Activated naive CD8-positive, alpha-beta T cell treated with anti-CD3 and anti-CD28 coated beads, Interleukin-2, amount 10 ng/mL, durations not matched to agents 7 days and 5 days (primary cell): ENCODE data around the gene POLA1. TPM values are rescaled to one million over a fixed set of nuclear protein-coding genes. Genes with fewer than 3 reads are reported as not detected.

Experiments
- ATAC-seq: fragments of 150-1000 bp; cut with Tn5 transposase; one replicate; pipeline ENCODE4 v1.10.0; 2021; ENCODE audit warnings: low read depth, moderate library complexity
- POLR2A ChIA-PET: fragments of 350-600 bp; sonication (Branson Sonifier 250); formaldehyde crosslinking; loops from one replicate; lab custom pipeline; 2021; ENCODE audit warnings: antibody characterized with exemption; lab: Charles Lee
- DNase-seq: peaks from one replicate; pipeline ENCODE4 v3.0.0; 2021
- H3K27ac Mint-ChIP-seq: one replicate; pipeline ENCODE4 v1.8.0; 2022; ENCODE audit warnings: mild to moderate bottlenecking, mixed read lengths
- H3K27me3 Mint-ChIP-seq: one replicate; pipeline ENCODE4 v1.8.0; 2022; ENCODE audit warnings: mild to moderate bottlenecking, moderate library complexity, mixed read lengths
- H3K36me3 Mint-ChIP-seq: one replicate; pipeline ENCODE4 v1.8.0; 2021; ENCODE audit warnings: mild to moderate bottlenecking, mixed read lengths
- H3K4me1 Mint-ChIP-seq: one replicate; pipeline ENCODE4 v1.8.0; 2021; ENCODE audit warnings: mixed read lengths
- H3K4me3 Mint-ChIP-seq: one replicate; pipeline ENCODE4 v1.8.0; 2022; ENCODE audit warnings: mild to moderate bottlenecking, moderate library complexity, mixed read lengths
- H3K9me3 Mint-ChIP-seq: one replicate; pipeline ENCODE4 v1.8.0; 2021; ENCODE audit warnings: mixed read lengths
- total RNA-seq, 2 experiments: library from RNA; stranded (reverse); gene quantifications; one replicate each; pipeline ENCODE4 v1.2.3, GENCODE V29; 2021

The POLA1 gene
- total RNA-seq, 2 experiments from 2014 or later, result 24.0 to 24.3 TPM

DNA sequence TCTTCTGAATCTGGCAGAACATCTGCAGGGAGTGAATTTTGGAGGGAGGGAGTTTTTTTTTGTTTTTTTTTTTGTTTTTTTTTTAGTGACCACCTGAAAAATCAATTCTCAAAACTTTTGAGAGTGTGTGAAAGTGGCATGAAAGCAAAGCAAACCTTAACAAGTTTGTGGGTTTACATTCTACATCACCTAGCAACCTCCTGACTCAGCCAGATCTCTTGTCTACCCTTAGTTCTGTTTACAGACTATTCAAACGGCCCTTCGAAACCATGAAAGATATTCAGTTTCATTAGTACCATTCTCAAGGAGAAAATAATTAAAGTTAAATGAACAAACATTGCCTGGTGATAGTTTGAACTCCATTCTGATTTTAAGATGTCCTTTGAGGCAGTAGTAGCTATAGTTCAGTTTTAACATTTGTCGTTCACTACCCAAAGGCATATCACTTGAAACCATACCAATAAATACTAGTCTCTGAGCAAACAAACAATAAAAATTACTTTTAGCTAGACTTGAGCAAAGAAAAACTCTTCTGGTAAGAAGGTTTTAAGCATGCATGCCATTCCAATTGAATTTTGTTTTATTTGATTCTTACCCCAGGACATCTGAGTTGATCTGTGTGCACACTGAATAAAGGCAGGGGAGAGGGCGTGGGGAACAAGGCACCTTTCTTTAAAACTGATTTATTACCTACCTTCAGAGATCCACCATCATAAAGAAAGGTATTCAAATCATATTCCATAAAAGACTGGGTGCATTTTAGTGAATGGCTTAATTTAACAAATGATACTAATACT, 184.3 kb downstream of the POLA1 start:
- no peak overlapping the region for H3K27ac Mint-ChIP-seq
- H3K4me1 Mint-ChIP-seq, result peaks cover 3% of the 10 kb centered on the region
- H3K9me3 Mint-ChIP-seq, result no peaks in the 10 kb centered on the region
- POLR2A ChIA-PET, result no interaction called here
- no peak overlapping the region for H3K4me3 Mint-ChIP-seq
- DNase-seq, result no peak
- no peak for ATAC-seq
- H3K36me3 Mint-ChIP-seq, result peaks cover 6% of the 10 kb centered on the region
- H3K27me3 Mint-ChIP-seq, result no peaks in the 10 kb centered on the region

DNA sequence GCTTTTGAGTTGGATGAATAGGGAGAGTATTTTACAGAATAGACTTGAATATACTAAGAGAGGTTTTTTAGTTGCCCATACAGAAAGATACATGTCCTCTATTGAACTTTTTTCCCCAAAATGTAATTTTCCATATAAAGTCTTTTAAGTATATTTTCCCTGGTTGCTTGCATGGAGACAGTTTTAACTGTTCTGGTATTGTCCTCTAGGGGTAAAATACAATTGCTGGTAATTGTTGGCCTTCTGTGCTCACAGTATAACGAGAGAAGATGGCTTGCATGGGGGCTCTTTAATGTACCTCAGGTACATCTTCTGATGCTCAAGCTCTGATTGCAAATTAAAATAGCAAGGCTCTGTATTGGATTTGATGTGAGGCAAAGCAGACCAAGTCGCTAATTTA, 186.0 kb downstream of the POLA1 start:
- Mint-ChIP-seq H3K27ac (no peak overlapping the region), H3K4me1 (peaks cover 3% of the 10 kb centered on the region)

DNA sequence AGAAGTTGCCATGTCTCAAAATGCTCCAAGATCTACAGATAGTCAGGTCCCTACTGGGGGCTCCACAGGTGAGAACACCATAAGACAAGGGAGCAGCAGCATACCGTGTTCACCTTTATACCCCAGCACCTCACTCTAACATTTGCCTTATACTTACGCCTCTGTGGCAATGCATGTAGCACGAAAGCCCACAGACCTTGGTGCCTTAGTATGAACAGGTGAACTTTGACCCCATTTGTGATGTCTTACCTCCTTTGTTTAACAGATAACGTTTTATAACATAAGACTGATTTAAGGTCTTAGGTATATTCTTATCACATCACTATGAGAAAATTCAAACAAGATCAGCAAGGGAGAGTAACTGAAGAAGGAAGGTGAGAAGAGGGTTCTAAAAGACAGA, 193.2 kb downstream of the POLA1 start:
- no peak overlapping the region for H3K27ac Mint-ChIP-seq
- POLR2A ChIA-PET, result no interaction called here
- DNase-seq, result no peak
- H3K36me3 Mint-ChIP-seq, result peaks cover 14% of the 10 kb centered on the region
- H3K4me3 Mint-ChIP-seq, result no peak overlapping the region
- ATAC-seq, result no peak
- H3K4me1 Mint-ChIP-seq, result no peaks in the 10 kb centered on the region
- H3K9me3 Mint-ChIP-seq, result no peaks in the 10 kb centered on the region
- no peaks in the 10 kb centered on the region for H3K27me3 Mint-ChIP-seq

More for the DNA sequence above, 186.0 kb downstream of the POLA1 start:
- no peaks in the 10 kb centered on the region for H3K27me3 Mint-ChIP-seq
- no peaks in the 10 kb centered on the region for H3K9me3 Mint-ChIP-seq
- DNase-seq (no peak), ATAC-seq (no peak)
- POLR2A ChIA-PET, result no interaction called here
- no peak overlapping the region for H3K4me3 Mint-ChIP-seq
- H3K36me3 Mint-ChIP-seq, result peaks cover 6% of the 10 kb centered on the region

DNA sequence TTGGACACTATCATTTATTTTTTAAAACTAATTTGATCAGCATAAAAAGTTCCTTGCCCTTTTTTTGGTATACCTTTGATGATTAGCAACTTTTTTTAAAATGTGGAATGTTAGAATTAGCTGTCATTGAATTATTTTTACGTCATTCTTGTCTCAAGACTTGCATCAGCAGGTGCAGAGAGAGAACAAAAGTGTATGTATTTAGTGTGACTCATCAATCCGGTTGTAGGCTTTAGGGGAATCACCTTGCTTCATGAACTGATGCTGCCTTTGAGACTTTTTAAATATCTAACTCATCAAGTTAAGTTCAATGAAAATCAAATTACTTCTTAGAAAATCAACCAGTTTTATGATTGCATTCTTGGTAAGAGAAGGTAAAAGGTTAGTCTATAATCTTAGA, 197.0 kb downstream of the POLA1 start:
- no peaks in the 10 kb centered on the region for H3K27me3 Mint-ChIP-seq
- H3K27ac Mint-ChIP-seq, result no peak overlapping the region
- no peak overlapping the region for H3K4me3 Mint-ChIP-seq
- H3K4me1 Mint-ChIP-seq, result no peaks in the 10 kb centered on the region
- no peak for ATAC-seq
- H3K36me3 Mint-ChIP-seq, result peaks cover 30% of the 10 kb centered on the region
- POLR2A ChIA-PET, result no interaction called here
- no peaks in the 10 kb centered on the region for H3K9me3 Mint-ChIP-seq
- no peak for DNase-seq

DNA sequence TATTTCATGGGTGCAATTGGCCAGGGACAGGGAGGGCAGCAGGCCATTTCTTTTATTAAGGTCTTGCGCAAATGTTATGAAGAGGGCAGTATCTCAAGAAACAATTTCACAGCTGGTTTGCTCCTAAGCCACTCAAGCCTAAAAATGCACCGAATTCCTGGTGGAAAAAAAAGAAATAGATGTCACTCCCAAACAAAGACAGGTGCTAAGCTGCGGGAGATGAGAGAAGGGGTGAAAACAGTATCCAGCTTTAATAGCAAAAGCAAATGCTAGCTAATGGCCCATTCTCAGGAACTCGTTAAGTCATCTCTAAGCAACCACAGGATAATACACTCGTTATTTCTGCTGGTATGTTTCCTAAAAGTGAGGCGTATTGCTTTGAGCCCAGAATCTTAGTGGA, 205.7 kb downstream of the POLA1 start:
- Mint-ChIP-seq H3K4me1 (no peaks in the 10 kb centered on the region), H3K9me3 (no peaks in the 10 kb centered on the region), H3K36me3 (peaks cover 25% of the 10 kb centered on the region), H3K27me3 (no peaks in the 10 kb centered on the region), H3K27ac (no peak overlapping the region), H3K4me3 (no peak overlapping the region)
- DNase-seq (no peak), ATAC-seq (no peak)
- POLR2A ChIA-PET, result no interaction called here

DNA sequence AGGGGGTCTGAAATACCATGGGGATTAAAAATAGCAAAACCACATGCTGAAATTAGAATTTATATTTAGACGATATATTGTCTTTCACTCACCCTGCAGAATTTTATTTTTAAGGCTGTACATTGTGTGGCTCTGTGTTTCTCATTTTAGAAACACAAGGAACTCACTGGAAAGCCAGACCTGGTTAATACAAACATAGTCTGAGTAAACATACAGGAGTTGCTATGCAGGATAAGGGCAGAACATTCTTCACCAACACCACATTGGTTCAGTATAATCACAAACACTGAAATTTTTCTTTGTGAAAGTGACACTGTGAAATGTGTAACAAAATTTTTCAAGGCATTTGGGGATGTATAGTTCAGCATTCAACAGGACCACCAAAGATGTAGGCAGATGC, 206.5 kb downstream of the POLA1 start:
- no peaks in the 10 kb centered on the region for H3K9me3 Mint-ChIP-seq
- DNase-seq (no peak), ATAC-seq (no peak)
- POLR2A ChIA-PET, result no interaction called here
- no peak overlapping the region for H3K27ac Mint-ChIP-seq
- no peaks in the 10 kb centered on the region for H3K27me3 Mint-ChIP-seq
- no peak overlapping the region for H3K4me3 Mint-ChIP-seq
- no peaks in the 10 kb centered on the region for H3K4me1 Mint-ChIP-seq
- peaks cover 22% of the 10 kb centered on the region for H3K36me3 Mint-ChIP-seq

DNA sequence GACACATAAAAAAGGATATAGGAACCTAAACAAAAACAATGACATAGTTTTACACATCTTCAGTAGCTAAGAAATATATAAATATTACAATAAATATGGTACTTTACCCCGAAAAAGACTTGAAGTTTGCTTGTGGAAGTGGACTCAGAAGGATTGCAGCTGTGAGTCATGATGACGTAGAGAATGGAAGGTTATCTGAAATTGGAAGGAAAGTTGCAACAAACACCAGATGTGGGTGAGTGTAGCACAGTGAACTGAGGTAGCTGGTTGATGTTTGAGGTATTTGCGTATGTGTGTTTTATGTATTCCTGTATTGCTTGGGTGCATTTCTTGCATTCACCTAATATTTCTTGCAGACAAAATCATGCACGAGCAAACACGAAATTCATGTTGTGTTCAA, 209.1 kb downstream of the POLA1 start:
- Mint-ChIP-seq H3K36me3 (peaks cover 22% of the 10 kb centered on the region), H3K4me1 (no peaks in the 10 kb centered on the region), H3K9me3 (no peaks in the 10 kb centered on the region), H3K4me3 (no peak overlapping the region), H3K27ac (no peak overlapping the region), H3K27me3 (no peaks in the 10 kb centered on the region)
- ATAC-seq (no peak), DNase-seq (no peak)
- POLR2A ChIA-PET, result no interaction called here

DNA sequence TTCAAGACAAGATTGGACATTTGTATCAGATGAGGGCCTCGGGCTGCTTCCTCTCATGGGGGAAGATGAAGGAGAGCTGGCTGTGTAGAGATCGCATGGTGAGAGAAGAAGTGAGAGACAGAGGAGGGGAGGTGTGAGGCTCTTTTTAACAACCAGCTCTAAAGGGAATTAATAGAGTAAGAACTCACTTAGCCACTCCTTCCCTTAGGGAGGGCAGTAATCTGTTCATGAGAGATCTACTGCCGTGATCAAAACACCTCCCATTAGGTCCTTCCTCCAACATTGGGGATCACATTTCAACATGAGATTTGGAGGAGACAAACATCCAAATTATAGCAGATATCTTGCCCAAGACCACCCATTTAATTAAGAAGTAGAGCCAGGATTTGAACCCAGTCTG, 225.0 kb downstream of the POLA1 start:
- Mint-ChIP-seq H3K36me3 (peaks cover 9% of the 10 kb centered on the region), H3K27ac (no peak overlapping the region), H3K9me3 (no peaks in the 10 kb centered on the region), H3K4me1 (no peaks in the 10 kb centered on the region), H3K27me3 (no peaks in the 10 kb centered on the region), H3K4me3 (no peak overlapping the region)
- POLR2A ChIA-PET, result no interaction called here
- no peak for ATAC-seq
- DNase-seq, result no peak

DNA sequence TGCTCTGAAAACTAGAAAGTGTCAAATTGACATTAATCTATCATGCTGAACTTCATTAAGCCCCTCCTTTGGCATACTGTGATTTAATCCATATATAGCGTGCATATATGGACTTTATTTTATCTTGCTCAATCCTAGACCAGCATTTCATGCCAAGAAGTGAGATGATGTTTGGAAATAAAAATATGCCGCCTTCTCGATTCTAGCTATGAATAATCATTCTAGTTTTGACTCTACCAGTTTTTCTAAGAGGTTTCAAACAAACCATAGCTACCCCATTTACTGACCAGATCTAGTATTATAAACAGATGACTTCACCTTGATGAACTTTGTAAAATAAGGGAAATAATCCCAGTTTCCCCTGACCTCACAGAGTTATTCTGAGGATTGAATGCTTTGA, 227.1 kb downstream of the POLA1 start:
- Mint-ChIP-seq H3K9me3 (no peaks in the 10 kb centered on the region), H3K4me1 (no peaks in the 10 kb centered on the region), H3K4me3 (no peak overlapping the region), H3K27ac (no peak overlapping the region), H3K27me3 (no peaks in the 10 kb centered on the region), H3K36me3 (peaks cover 13% of the 10 kb centered on the region)
- DNase-seq (no peak), ATAC-seq (no peak)
- POLR2A ChIA-PET, result interaction anchor here (0.6 kb wide), 1 partner anchor 102 kb away, joined by 6 read pairs; no protein-coding TSS in a partner anchor

DNA sequence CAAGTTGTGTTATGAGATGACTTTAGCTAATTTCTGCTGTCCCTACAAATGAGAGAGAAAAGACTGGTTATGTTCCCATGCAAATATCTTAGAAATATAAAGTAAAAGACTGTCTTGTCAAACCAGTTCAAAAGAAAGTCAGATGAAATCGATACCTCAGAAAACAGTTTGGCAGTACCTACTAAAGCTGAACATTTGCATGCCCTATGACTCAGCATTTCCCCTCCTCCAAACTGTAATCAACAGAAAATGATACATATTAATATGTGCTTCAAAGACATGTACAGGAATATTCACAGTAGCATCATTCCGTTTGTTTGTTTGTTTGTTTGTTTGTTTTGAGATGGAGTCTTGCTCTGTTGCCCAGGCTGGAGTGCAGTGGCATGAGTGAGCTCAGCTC, 231.7 kb downstream of the POLA1 start:
- Mint-ChIP-seq H3K4me1 (no peaks in the 10 kb centered on the region), H3K4me3 (no peak overlapping the region), H3K9me3 (no peaks in the 10 kb centered on the region), H3K36me3 (peaks cover 11% of the 10 kb centered on the region), H3K27me3 (no peaks in the 10 kb centered on the region), H3K27ac (no peak overlapping the region)
- DNase-seq (no peak), ATAC-seq (no peak)
- POLR2A ChIA-PET, result no interaction called here

DNA sequence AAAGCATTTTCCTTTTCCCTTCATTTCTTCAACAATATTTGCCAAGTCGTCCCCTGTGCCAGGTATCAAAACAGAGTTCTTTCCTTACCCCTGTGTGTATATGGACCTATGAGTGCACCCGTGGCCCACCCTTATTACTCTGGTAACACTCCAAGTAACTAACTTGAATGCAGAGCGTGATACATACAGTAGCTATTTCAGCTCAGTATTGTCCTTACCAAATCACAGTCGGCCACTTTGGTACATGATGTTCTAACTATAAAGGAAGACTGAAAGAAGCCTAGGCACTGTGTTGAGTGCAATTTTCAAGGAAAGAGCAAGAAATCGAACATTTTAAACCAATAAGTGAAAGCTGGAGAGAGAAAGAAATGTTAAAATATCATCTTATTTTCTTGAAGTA, 233.7 kb downstream of the POLA1 start:
- Mint-ChIP-seq H3K9me3 (no peaks in the 10 kb centered on the region), H3K4me3 (no peak overlapping the region), H3K27ac (no peak overlapping the region), H3K36me3 (peaks cover 9% of the 10 kb centered on the region), H3K27me3 (no peaks in the 10 kb centered on the region), H3K4me1 (no peaks in the 10 kb centered on the region)
- POLR2A ChIA-PET, result no interaction called here
- no peak for ATAC-seq
- no peak for DNase-seq

DNA sequence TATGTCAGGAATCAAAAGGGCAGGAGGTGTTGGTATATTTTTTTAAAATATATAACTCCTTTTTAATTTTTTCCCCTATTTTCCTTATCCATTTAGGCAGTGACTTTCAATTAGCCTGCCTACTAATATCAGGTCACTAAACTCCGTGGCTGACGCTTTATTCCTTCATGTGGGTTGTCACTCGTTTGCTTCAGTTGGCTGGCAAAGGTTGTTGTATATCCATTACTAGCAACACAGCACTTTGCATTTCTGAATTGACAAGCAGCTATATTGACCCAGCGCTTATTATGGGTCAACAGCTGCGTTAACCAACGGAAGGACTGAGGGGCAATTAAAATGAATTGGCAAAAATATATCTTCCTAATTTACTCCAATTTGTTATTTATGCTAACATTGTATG, 234.4 kb downstream of the POLA1 start:
- POLR2A ChIA-PET, result no interaction called here
- ATAC-seq, result no peak
- Mint-ChIP-seq H3K27me3 (no peaks in the 10 kb centered on the region), H3K36me3 (peaks cover 9% of the 10 kb centered on the region), H3K9me3 (no peaks in the 10 kb centered on the region), H3K4me1 (no peaks in the 10 kb centered on the region), H3K27ac (no peak overlapping the region), H3K4me3 (no peak overlapping the region)
- no peak for DNase-seq

DNA sequence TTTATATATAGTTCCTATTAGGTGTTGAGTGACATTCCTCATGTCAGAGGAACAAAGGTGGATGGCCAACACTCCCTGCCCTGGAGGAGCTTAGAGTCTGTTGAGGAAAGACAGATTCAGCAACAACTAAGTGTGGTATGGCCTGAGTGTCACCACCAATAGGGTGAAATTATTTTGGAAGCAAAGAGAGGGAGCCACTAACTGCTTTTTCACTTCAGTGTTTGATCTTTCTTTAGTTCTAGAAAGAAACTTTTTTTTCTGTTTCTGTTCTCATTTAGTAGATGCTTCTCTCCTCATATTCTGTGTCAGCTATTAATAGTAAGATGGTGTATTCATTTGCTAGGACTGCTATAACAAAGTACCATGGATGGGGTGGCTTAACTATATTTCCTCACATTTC, 240.6 kb downstream of the POLA1 start:
- no peaks in the 10 kb centered on the region for H3K27me3 Mint-ChIP-seq
- no peak for ATAC-seq
- no peaks in the 10 kb centered on the region for H3K4me1 Mint-ChIP-seq
- DNase-seq, result no peak
- H3K4me3 Mint-ChIP-seq, result no peak overlapping the region
- no peak overlapping the region for H3K27ac Mint-ChIP-seq
- peaks cover 8% of the 10 kb centered on the region for H3K36me3 Mint-ChIP-seq
- H3K9me3 Mint-ChIP-seq, result no peaks in the 10 kb centered on the region
- POLR2A ChIA-PET, result no interaction called here

DNA sequence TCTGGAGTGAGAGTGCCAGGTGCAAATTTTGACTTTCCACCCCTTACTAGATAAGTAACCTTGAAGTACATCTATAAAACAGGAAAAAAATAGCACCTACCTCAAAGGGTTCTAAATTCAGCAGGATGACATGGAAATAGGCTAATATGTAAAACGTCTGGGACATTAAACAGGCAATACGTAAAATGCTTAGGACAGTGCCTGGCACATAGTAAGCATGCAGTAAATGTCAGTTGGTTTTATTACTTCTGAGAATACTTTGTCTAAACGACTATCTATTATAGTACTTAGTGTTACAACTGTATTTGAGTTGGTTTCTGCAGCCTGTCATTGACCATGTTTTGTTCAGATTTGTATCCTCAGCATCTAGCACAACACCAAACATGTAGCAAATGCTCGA, 251.3 kb downstream of the POLA1 start:
- Mint-ChIP-seq H3K27me3 (no peaks in the 10 kb centered on the region), H3K27ac (no peak overlapping the region), H3K36me3 (no peaks in the 10 kb centered on the region), H3K4me3 (no peak overlapping the region), H3K9me3 (no peaks in the 10 kb centered on the region), H3K4me1 (peaks cover 11% of the 10 kb centered on the region)
- ATAC-seq, result no peak
- DNase-seq, result no peak
- POLR2A ChIA-PET, result no interaction called here
